HS-27A (cell line): ENCODE data around the gene CYBB.
"Not testable (repeated sequence)": the region's sequence is repeated elsewhere in the genome, so short reads cannot be mapped to it uniquely, and the experiment has no call there.

Experiments
- DNase-seq: peaks from one replicate; pipeline ENCODE4 v3.0.0-alpha.2; 2012; ENCODE audit warnings: low read depth, missing footprints

The CYBB gene

GRCh38 chrX:37779857-37780256 is at the start of gene CYBB:
TSS of gene CYBB (plus strand) at chrX:37780059. CDS start at chrX:37780078, 19 bp downstream.
- DNase-seq = no peak

DNA sequence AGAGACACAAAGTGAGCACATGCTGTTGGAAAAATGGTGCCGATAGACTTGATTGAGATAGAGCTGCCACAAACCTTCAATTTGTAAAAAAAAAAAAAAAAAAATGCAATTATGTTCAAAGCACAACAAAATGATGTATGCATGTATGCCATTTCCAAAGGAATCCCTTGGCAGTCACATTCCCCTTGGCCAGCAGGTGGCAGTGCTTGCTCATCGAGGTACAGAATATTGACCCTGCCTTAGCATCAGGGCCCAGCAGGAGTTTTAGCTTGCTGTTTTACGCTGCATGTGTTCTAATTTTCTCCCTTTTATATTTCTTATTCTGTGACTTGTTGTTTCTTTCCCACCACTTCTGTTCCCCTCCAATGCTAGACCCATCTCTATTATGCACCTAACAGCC is 34.5 kb upstream of the CYBB start:
- no peak for DNase-seq

GRCh38 chrX:37745835-37746217 is 34.0 kb upstream of the CYBB start:
- no peak for DNase-seq

DNA sequence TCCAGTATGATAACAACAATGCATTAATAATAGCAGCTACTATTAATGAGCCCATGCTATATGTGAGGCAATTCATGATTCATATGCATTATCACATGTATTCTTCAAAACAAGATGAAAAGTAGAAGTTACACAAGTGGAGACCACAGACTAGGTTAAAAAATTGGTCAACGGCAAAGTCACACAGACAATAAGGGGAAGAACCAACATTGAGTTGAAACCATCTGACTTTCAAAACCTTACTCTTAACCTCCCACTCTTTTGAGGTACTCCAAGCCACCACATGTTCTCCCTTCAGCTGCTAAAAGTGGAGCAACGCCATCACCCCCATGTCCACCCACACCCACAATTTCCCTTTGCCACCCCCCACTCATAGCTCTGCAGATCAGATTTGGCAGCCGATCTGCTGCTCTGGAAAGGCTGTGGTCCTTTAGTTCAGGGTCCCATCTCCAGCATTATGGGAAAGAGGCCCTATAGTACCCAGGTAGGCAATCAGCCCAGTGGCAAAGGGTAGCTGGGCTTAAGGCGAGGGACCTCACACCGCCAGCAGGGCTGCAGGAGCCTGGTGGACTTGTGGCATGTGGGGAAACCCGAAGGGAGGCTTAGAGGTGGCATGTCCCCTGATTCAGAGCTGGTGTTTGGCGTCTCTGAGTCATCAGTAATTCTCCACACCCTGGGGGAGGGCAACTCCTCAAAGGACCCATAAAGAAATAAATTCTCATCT is 33.5 kb upstream of the CYBB start:
- DNase-seq = no peak

GRCh38 chrX:37746951-37747350 is 32.9 kb upstream of the CYBB start:
- DNase-seq = no peak

GRCh38 chrX:37752281-37752680 is 27.6 kb upstream of the CYBB start:
- DNase-seq = no peak

DNA sequence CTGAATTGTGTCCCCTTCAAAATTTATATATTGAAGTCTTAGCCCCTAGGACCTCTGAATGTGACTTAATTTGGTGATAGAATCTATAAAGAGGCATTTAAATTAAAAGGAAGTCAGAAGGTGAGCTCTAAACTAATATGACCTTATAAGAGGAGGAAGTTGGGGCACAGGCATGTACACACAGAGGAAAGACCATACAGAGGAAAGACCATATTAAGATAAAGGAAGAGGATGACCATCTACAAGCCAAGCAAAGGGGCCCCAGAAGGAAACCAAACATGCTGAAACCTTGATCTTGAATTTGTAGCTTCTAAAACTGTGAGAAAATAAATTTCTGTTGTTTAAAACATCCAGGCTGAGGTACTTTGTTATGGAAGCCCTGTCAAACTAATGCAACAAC is 26.9 kb upstream of the CYBB start:
- DNase-seq = no peak

DNA sequence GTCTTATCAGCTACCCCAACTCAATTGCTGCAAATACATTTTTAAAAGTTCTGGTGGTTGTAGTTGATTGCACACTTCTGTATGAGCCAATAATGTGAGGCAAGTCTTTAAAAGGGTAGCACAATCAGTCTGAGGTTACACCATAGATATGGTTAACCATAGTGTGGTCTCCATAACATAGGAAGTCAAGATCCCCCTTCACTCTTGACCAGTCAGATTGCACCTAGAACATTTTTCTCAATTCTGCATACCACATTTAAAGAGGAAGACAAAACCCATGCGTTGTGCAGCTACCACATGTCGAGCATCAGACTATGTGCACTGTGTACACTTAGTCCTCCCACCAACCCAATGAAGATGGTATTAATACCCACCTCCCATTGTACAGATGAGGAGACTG is 26.5 kb upstream of the CYBB start:
- DNase-seq = no peak

GRCh38 chrX:37754516-37754915 is 25.3 kb upstream of the CYBB start:
- no peak for DNase-seq

DNA sequence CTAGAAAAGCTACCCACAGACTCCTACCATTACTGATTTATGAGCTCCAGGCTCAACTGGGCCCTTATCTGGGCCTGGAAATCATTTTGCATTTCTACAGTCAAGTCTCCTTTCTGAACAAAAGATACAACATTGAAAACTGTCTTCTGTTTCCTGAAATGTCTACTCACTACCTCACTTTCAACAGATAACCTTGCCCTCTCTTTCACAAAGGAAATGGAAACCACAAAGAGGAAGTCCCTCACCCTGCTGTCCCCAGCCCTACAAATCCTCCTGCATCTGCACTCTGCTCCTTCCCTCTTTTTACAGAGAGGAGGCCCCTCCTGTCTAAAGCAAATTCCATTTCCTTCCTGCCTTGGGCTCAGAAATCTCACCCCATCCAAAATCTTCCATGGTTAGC is 24.8 kb upstream of the CYBB start:
- DNase-seq = no peak

- DNase-seq = no peak
Measured at GRCh38 chrX:37757082-37757481, 22.8 kb upstream of the CYBB start.

DNA sequence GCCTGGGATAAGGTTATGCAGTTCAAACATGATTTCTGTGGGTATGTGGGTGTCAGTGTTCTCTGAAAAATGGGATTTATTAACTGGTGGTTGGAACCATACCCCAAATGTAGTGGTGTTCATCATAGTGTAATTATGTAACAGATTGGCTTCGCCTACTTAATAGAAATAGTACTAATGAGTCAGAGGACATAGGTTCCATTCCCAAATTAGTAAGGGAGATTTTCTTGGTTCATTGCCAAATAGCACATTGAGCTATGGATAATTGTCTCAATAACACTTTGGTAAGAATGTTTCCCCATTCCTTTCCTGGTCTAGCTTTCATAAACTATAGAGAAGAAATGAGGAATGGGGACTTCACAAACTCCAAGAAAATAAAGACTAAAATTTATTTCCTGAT is 20.5 kb upstream of the CYBB start:
- DNase-seq = no peak

- DNase-seq = no peak
Measured at GRCh38 chrX:37759878-37760418, 19.9 kb upstream of the CYBB start.

GRCh38 chrX:37763400-37763799 is 16.5 kb upstream of the CYBB start:
- no peak for DNase-seq

- DNase-seq = no peak
Measured at GRCh38 chrX:37765507-37765906, 14.4 kb upstream of the CYBB start.

GRCh38 chrX:37767430-37767829 is 12.4 kb upstream of the CYBB start:
- DNase-seq = no peak

- not testable (repeated sequence) for DNase-seq
Measured at GRCh38 chrX:37768866-37769265, 11.0 kb upstream of the CYBB start.

- DNase-seq = no peak
Measured at GRCh38 chrX:37776283-37776986, 3.4 kb upstream of the CYBB start.

- DNase-seq = no peak
Measured at GRCh38 chrX:37776987-37777325, 2.9 kb upstream of the CYBB start.

DNA sequence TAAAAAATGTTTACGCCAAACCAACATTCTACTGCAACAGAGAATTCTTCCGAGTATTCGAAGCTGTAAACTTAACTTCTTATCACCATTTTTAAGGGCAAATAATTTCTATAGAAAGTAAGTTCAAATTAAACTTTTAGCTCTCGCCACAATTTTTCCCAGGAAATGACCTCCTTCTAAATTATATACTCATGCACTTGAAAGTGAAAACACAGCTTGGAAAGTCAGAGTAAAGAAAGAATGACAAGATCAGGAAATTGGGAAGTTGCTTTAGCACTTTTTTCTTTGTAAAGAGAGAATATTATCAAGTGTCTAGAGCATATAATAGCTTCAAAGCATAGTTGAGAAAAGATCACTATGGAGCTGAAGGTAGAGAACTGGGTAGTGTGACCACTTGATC is 1.2 kb downstream of the CYBB start:
- no peak for DNase-seq

DNA sequence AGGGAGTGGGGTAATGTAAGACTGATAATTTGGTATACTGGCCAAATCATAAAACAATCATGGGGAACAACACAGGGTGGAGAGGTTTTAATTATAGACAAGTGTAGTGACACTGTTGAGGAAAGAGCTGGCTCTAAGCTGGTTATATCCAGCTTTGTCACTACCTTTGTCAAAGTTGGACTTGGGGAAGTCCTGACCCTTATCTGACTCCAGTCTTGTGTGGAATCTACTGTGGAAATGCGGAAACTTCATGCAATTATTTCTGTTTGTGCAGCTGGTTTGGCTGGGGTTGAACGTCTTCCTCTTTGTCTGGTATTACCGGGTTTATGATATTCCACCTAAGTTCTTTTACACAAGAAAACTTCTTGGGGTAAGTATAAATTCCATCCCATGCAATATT is 2.0 kb downstream of the CYBB start:
- DNase-seq = no peak

- DNase-seq = no peak
Measured at GRCh38 chrX:37782359-37782758, 2.5 kb downstream of the CYBB start.

GRCh38 chrX:37783305-37783704 is 3.4 kb downstream of the CYBB start:
- no peak for DNase-seq

GRCh38 chrX:37785569-37785968 is 5.7 kb downstream of the CYBB start:
- DNase-seq = no peak
